Tibial nerve (tissue), 4 donors: Measurements from ENCODE around the gene TRMT10C. TPM values are rescaled to one million over a fixed set of nuclear protein-coding genes. Genes with fewer than 3 reads are reported as not detected.
"Not testable (repeated sequence)": the region's sequence is repeated elsewhere in the genome, so short reads cannot be mapped to it uniquely, and the experiment has no call there.

Experiments
- DNase-seq, 2 donors: peaks; one replicate each; pipeline ENCODE4 v3.0.0-alpha.2; 2019; ENCODE audit warnings: low spot score in 2 of 2
- H3K27ac ChIP-seq, 4 donors: fragments of 200-600 bp; sonication (generic) in 3 of 4; one replicate each; pipeline ENCODE4 v1.5.1; 2017 to 2019; ENCODE audit warnings: mild to moderate bottlenecking in 1 of 4
- H3K27me3 ChIP-seq, 2 donors: fragments of 200-600 bp; sonication (generic) in 1 of 2; one replicate each; pipeline versions ENCODE4 v1.5.1 to v1.6.0; 2017 to 2019
- H3K36me3 ChIP-seq, 3 donors: fragments of 200-600 bp; sonication (generic); one replicate each; pipeline ENCODE4 v1.5.1; 2018 to 2019
- H3K4me1 ChIP-seq, 4 donors: fragments of 200-600 bp; sonication (generic) in 3 of 4; one replicate each; pipeline ENCODE4 v1.5.1; 2017 to 2019
- H3K4me3 ChIP-seq, 4 donors: fragments of 200-600 bp; sonication (generic) in 3 of 4; one replicate each; pipeline ENCODE4 v1.5.1; 2017 to 2019; ENCODE audit warnings: mild to moderate bottlenecking in 1 of 4, moderate library complexity in 1 of 4
- H3K9me3 ChIP-seq, 4 donors: fragments of 200-600 bp; sonication (generic) in 3 of 4; one replicate each; pipeline ENCODE4 v1.5.1; 2017 to 2019
- EP300 ChIP-seq, 2 donors: sonication (generic); formaldehyde crosslinking; IDR thresholded peaks; one replicate each; pipeline ENCODE4 v1.6.1; 2017; ENCODE audit warnings: antibody characterized with exemption in 2 of 2, mild to moderate bottlenecking in 1 of 2
- POLR2A ChIP-seq, 2 donors: fragments of 450-650 bp; IDR thresholded peaks; one replicate each; pipeline ENCODE4 v1.6.1; 2017; ENCODE audit warnings: antibody characterized with exemption in 2 of 2, mild to moderate bottlenecking in 2 of 2, moderate library complexity in 2 of 2
- WGBS, 2 donors: methylation state at CpG; one replicate each; pipeline ENCODE4 v1.1.5; 2018; 5-methylcytosine and 5-hydroxymethylcytosine counted together
- total RNA-seq, 4 donors: library from RNA; depleted of rRNA; stranded (reverse); fragments of >200 nt; gene quantifications; one replicate each; pipeline ENCODE4 v1.1.0, GENCODE V29; 2016
- TF ChIP-seq, protein P1 (sequence below), 5 experiments: fragments of 200-600 bp in 3 of 5; fragments of 450-650 bp in 2 of 5; sonication (generic) in 3 of 5; IDR thresholded peaks; one replicate each; pipeline ENCODE4 v1.5.1; 2016 to 2019; ENCODE audit warnings: antibody characterized with exemption in 5 of 5, mild to moderate bottlenecking in 3 of 5, moderate library complexity in 2 of 5

Gene TRMT10C
- total RNA-seq, 4 donors from 2014 or later = 12.6 to 26.7 (median 16.2) TPM

DNA sequence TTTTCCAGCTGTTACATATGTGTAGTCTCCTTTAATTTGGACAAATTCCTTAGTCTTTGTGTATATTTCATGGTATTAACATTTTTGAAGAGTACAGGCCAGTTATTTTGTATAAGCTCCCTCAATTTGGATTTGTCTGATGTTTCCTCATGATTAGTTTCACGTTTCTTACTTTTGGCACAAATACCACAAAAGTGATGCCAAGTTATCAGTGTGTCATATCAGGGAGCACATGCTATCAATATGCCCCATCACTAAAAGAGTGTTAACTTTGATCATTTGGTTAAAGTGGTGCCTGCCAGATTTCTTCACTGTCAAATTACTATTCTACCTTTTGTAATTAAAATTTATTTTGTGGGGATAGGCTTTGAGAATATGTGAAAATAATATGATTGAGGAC lies 26.9 kb downstream of the TRMT10C start:
- Histone ChIP-seq H3K4me1 (peaks cover 0 to 20% (median 2%) of the 10 kb centered on the region in 4 donors), H3K4me3 (no peak overlapping the region), H3K36me3 (peaks cover 0 to 71% (median 0%) of the 10 kb centered on the region in 3 donors), H3K27me3 (no peaks in the 10 kb centered on the region), H3K27ac (no peak overlapping the region), H3K9me3 (no peaks in the 10 kb centered on the region)
- DNase-seq = no peak
- 11 to 24% methylated on average over 1 of the region's 1 CpG for WGBS, 2 donors
- no peak for TF ChIP-seq POLR2A (IDR thresholded peaks at IDR 0.05)
- no peak for TF ChIP-seq EP300 (IDR thresholded peaks at IDR 0.05)
- TF ChIP-seq, protein P1, sequence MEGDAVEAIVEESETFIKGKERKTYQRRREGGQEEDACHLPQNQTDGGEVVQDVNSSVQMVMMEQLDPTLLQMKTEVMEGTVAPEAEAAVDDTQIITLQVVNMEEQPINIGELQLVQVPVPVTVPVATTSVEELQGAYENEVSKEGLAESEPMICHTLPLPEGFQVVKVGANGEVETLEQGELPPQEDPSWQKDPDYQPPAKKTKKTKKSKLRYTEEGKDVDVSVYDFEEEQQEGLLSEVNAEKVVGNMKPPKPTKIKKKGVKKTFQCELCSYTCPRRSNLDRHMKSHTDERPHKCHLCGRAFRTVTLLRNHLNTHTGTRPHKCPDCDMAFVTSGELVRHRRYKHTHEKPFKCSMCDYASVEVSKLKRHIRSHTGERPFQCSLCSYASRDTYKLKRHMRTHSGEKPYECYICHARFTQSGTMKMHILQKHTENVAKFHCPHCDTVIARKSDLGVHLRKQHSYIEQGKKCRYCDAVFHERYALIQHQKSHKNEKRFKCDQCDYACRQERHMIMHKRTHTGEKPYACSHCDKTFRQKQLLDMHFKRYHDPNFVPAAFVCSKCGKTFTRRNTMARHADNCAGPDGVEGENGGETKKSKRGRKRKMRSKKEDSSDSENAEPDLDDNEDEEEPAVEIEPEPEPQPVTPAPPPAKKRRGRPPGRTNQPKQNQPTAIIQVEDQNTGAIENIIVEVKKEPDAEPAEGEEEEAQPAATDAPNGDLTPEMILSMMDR (IDR thresholded peaks at IDR 0.05) = no peak

DNA sequence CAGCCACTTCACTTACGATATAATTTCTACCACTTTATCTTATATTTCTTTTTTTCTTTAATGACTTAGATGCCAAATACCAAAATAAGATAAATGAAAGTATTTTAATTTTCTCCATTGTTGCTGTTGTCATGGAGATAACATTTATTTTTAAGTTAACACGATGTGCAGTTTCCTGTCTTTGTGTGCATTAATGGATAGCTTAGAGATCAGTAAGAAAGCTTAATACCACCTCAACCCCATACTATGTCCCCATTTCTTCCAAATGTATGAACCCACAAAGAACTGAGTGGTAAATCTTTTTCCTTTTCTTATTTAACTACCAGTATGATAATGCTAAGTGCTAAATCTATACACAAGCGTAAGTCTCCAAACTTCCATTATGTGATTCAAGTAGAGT lies 29.4 kb downstream of the TRMT10C start:
- no peak for TF ChIP-seq POLR2A (IDR thresholded peaks at IDR 0.05)
- TF ChIP-seq, protein P1 (IDR thresholded peaks at IDR 0.05) = no peak
- TF ChIP-seq EP300 (IDR thresholded peaks at IDR 0.05) = no peak
- no peak overlapping the region for H3K27ac ChIP-seq
- H3K27me3 ChIP-seq = no peaks in the 10 kb centered on the region
- 85 to 87% methylated on average over 3 of the region's 3 CpGs for WGBS, 2 donors
- DNase-seq = no peak
- peaks cover 0 to 85% (median 3%) of the 10 kb centered on the region in 3 donors for H3K36me3 ChIP-seq
- no peaks in the 10 kb centered on the region for H3K9me3 ChIP-seq
- no peak overlapping the region for H3K4me3 ChIP-seq
- peaks cover 0 to 13% (median 0%) of the 10 kb centered on the region in 4 donors for H3K4me1 ChIP-seq

DNA sequence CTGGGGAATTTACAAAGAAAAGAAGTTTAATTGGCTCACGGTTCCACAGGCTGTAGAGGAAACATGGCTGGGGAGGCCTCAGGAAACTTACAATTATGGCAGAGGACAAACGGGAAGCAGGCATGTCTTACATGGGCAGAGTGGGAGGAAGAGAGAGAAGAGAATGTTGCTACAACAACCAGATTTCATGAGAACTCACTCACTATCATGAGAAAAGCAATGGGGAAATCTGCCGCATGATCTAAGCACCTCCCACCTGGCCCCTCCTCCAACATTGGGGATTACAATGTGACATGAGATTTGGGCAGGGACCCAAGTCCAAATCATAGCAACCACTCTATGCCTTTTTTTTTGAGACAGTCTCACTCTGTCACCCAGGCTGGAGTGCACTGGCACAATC lies 41.1 kb downstream of the TRMT10C start:
- peaks cover 0 to 24% (median 0%) of the 10 kb centered on the region in 3 donors for H3K36me3 ChIP-seq
- TF ChIP-seq, protein P1 (IDR thresholded peaks at IDR 0.05) = no peak
- TF ChIP-seq POLR2A (IDR thresholded peaks at IDR 0.05) (no peak), EP300 (IDR thresholded peaks at IDR 0.05) (no peak)
- H3K9me3 ChIP-seq = no peaks in the 10 kb centered on the region
- no peaks in the 10 kb centered on the region for H3K27me3 ChIP-seq
- no peak overlapping the region for H3K27ac ChIP-seq
- H3K4me3 ChIP-seq = no peak overlapping the region
- no peak for DNase-seq
- WGBS, 2 donors = 89 to 90% methylated on average over 3 of the region's 3 CpGs
- H3K4me1 ChIP-seq = no peaks in the 10 kb centered on the region

DNA sequence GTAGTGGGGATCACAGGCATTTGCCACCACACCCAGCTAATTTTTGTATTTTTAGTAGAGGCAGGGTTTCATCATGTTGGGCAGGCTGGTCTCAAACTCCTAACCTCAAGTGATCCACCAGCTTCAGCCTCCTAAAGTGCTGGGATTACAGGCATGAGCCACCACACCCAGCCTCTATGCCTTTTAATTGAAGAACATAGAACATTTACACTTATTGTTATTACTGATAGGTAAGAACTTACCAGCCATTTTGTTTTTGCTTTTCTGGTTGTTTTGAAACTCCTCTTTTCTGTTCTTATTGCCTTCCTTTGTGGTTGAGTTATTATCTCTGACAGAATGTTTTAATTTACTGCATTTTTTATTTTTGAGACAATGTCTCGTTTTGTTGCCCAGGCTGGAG lies 41.5 kb downstream of the TRMT10C start:
- H3K27ac ChIP-seq = no peak overlapping the region
- no peaks in the 10 kb centered on the region for H3K27me3 ChIP-seq
- TF ChIP-seq, protein P1 (IDR thresholded peaks at IDR 0.05) = no peak
- TF ChIP-seq EP300 (IDR thresholded peaks at IDR 0.05) = no peak
- TF ChIP-seq POLR2A (IDR thresholded peaks at IDR 0.05) = no peak
- no peak overlapping the region for H3K4me3 ChIP-seq
- no peak for DNase-seq
- no peaks in the 10 kb centered on the region for H3K4me1 ChIP-seq
- H3K36me3 ChIP-seq = peaks cover 0 to 23% (median 0%) of the 10 kb centered on the region in 3 donors
- no peaks in the 10 kb centered on the region for H3K9me3 ChIP-seq
- 91 to 100% methylated on average over 1 of the region's 1 CpG for WGBS, 2 donors

DNA sequence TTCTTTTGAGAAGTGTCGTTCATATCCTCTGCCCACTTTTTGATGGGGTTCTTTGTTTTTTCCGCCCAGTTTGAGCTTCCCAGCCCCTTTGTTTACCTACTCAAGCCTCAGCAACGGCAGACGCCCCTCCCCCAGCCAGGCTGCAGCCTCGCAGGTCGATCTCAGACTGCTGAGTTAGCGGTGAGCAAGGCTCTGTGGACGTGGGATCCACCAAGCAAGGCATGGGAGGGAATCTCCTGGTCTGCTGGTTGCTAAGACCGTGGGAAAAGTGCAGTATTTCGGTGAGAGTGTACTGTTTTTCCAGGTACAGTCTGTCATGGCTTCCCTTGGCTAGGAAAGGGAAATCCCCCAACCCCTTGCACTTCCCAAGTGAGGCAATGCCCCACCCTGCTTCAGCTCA lies 43.7 kb downstream of the TRMT10C start:
- H3K36me3 ChIP-seq = peaks cover 0 to 16% (median 0%) of the 10 kb centered on the region in 3 donors

DNA sequence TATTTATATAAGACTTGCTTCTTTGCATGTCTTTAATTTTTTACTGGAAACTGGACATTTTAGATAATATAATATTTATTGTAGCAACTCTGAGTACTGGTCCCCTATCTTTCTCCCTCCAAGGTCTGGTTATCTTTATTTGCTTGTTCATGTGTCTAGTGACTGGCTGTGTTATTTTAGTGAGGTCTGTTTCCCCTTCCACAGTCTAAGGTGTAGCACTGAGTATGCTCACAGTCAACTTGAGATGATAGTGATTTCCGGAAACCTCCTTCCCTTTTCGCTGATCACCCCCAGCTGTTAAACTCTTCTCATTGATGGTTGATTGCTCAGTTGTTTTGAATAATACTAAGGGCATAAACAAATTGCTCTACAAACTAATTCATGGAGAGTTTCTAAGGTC lies 49.4 kb downstream of the TRMT10C start:
- 84 to 93% methylated on average over 2 of the region's 2 CpGs for whole genome bisulfite sequencing, 2 donors
- Histone ChIP-seq H3K4me1 (no peaks in the 10 kb centered on the region), H3K4me3 (no peak overlapping the region), H3K36me3 (no peaks in the 10 kb centered on the region), H3K27me3 (no peaks in the 10 kb centered on the region), H3K27ac (no peak overlapping the region), H3K9me3 (no peaks in the 10 kb centered on the region)
- TF ChIP-seq POLR2A (IDR thresholded peaks at IDR 0.05) (no peak), EP300 (IDR thresholded peaks at IDR 0.05) (no peak)
- TF ChIP-seq, protein P1 (IDR thresholded peaks at IDR 0.05) = no peak
- DNase-seq = no peak

More for the DNA sequence above, 43.7 kb downstream of the TRMT10C start:
- WGBS, 2 donors = 75 to 78% methylated on average over 9 to 10 of the region's 10 CpGs
- not testable (repeated sequence) for H3K27me3 ChIP-seq, H3K9me3 ChIP-seq, H3K4me1 ChIP-seq, H3K4me3 ChIP-seq, H3K27ac ChIP-seq, DNase-seq

DNA sequence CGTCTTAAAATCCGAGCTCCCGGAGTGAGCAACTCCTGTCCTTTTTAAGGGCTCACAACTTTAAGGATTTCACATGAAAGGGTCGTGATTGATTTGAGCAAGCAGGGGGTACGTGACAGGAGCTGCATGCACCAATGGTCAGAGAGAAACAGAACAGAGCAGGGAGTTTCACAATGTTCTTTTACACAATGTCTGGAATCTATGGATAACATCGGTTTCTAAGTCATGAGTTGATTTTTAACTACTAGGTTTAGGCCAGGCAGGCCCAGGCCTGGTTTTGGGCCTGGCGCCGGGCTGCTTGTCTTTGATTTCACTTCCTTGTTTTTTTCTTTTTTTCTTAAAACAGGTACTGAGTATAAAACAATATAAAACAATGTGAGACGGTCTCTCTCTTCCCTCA lies 51.3 kb downstream of the TRMT10C start:
- H3K27ac ChIP-seq, H3K36me3 ChIP-seq, DNase-seq, H3K9me3 ChIP-seq, H3K4me3 ChIP-seq, H3K4me1 ChIP-seq, H3K27me3 ChIP-seq: not testable (repeated sequence)
- 76 to 82% methylated on average over 9 of the region's 9 CpGs for whole genome bisulfite sequencing, 2 donors
